PC-9 (cell line): ENCODE data around the gene ORAI2.

Experiments used
- CTCF ChIP-seq: fragments of 200-600 bp; sonication (generic); conservative IDR thresholded peaks from 2 replicates; pipeline ENCODE4 v1.6.1; 2017; ENCODE audit warnings: mixed run types, antibody characterized with exemption, mild to moderate bottlenecking, moderate library complexity
- EZH2 ChIP-seq: fragments of 200-600 bp; sonication (generic); IDR thresholded peaks from 2 replicates; pipeline ENCODE4 v1.8.0; 2017; ENCODE audit warnings: antibody characterized with exemption, low read depth

- no peak for TF ChIP-seq CTCF
- no peak for TF ChIP-seq EZH2
Measured at GRCh38 chr7:102387064-102387463, 46.3 kb upstream of the ORAI2 start.
